ENCODE results near the gene CHI3L1.

Gene CHI3L1

GRCh38 chr1:203199816-203200571, 13.5 kb upstream of the CHI3L1 start:
- no peak overlapping the region for H3K4me3 ChIP-seq
- no peak for TF ChIP-seq CTCF (IDR thresholded peaks at IDR 0.05)
- peak overlapping the region; percentile 10 to 79 for H3K27ac ChIP-seq
- no peak for DNase-seq (ENCODE audit: low spot score)

- peak overlapping the region in 1 of 2 donors; percentile 79 for H3K27ac ChIP-seq
- TF ChIP-seq CTCF (IDR thresholded peaks at IDR 0.05), result no peak
- no peak for DNase-seq (ENCODE audit: low spot score)
- H3K4me3 ChIP-seq, result no peak overlapping the region
Measured at GRCh38 chr1:203199481-203199815, 12.9 kb upstream of the CHI3L1 start.

GRCh38 chr1:203199002-203199401, 12.5 kb upstream of the CHI3L1 start:
- DNase-seq (ENCODE audit: low spot score), result no peak
- H3K4me3 ChIP-seq, result no peak overlapping the region
- peak overlapping the region in 1 of 2 donors; percentile 79 for H3K27ac ChIP-seq
- no peak for TF ChIP-seq CTCF (IDR thresholded peaks at IDR 0.05)

GRCh38 chr1:203197625-203198024, 11.1 kb upstream of the CHI3L1 start:
- TF ChIP-seq CTCF (IDR thresholded peaks at IDR 0.05), result no peak
- DNase-seq (ENCODE audit: low spot score), result no peak
- Histone ChIP-seq H3K27ac (no peak overlapping the region), H3K4me3 (no peak overlapping the region)

- Histone ChIP-seq H3K4me3 (no peak overlapping the region), H3K27ac (no peak overlapping the region)
- DNase-seq (ENCODE audit: low spot score), result peak; percentile 53
- no peak for TF ChIP-seq CTCF (IDR thresholded peaks at IDR 0.05)
Measured at GRCh38 chr1:203196371-203196770, 9.9 kb upstream of the CHI3L1 start.

GRCh38 chr1:203190949-203191348, 4.4 kb upstream of the CHI3L1 start:
- TF ChIP-seq CTCF (IDR thresholded peaks at IDR 0.05), result no peak
- no peak overlapping the region for H3K4me3 ChIP-seq
- H3K27ac ChIP-seq, result no peak overlapping the region
- DNase-seq (ENCODE audit: low spot score), result no peak

GRCh38 chr1:203189951-203190352, 3.4 kb upstream of the CHI3L1 start:
- Histone ChIP-seq H3K27ac (no peak overlapping the region), H3K4me3 (no peak overlapping the region)
- no peak for TF ChIP-seq CTCF (IDR thresholded peaks at IDR 0.05)
- peak; percentile 52 for DNase-seq (ENCODE audit: low spot score)

Data from coronary artery (tissue), 2 donors.